Neural progenitor cell (in vitro differentiated cells): ENCODE results near the gene OR14J1. TPM values are rescaled to one million over a fixed set of nuclear protein-coding genes. Genes with fewer than 3 reads are reported as not detected.
"Not testable (repeated sequence)": the region's sequence is repeated elsewhere in the genome, so short reads cannot be mapped to it uniquely, and the experiment has no call there.

Experiments used
- DNase-seq: peaks from one replicate; pipeline ENCODE4 v3.0.0-alpha.2; 2016; ENCODE audit warnings: low spot score
- H2AFZ ChIP-seq: fragments of 200-600 bp; sonication (generic); replicated peaks from 2 replicates; pipeline ENCODE4 v1.6.1; 2016; ENCODE audit warnings: antibody characterized with exemption
- H3F3A ChIP-seq: fragments of 200-600 bp; sonication (generic); 2 replicates; pipeline ENCODE4 v1.6.1; 2016; ENCODE audit warnings: antibody characterized with exemption, low read depth
- H3K27ac ChIP-seq: fragments of 200-600 bp; sonication (generic); 2 replicates; pipeline ENCODE4 v1.5.1; 2016; ENCODE audit warnings: mild to moderate bottlenecking
- H3K27me3 ChIP-seq: fragments of 200-600 bp; sonication (generic); 2 replicates; pipeline ENCODE4 v1.6.1; 2016; ENCODE audit warnings: mild to moderate bottlenecking, moderate library complexity
- H3K36me3 ChIP-seq: fragments of 200-600 bp; sonication (generic); 2 replicates; pipeline ENCODE4 v1.5.1; 2016
- H3K4me1 ChIP-seq: fragments of 200-600 bp; sonication (generic); 2 replicates; pipeline ENCODE4 v1.6.1; 2016; ENCODE audit warnings: mixed run types
- H3K4me2 ChIP-seq: fragments of 200-600 bp; sonication (generic); 2 replicates; pipeline ENCODE4 v1.6.1; 2016
- H3K4me3 ChIP-seq: fragments of 200-600 bp; sonication (generic); 2 replicates; pipeline ENCODE4 v1.5.1; 2016
- H3K79me2 ChIP-seq: fragments of 200-600 bp; sonication (generic); 2 replicates; pipeline ENCODE4 v1.6.1; 2016; ENCODE audit warnings: low read depth
- H3K9ac ChIP-seq: fragments of 200-600 bp; sonication (generic); 2 replicates; pipeline ENCODE4 v1.6.1; 2016
- H3K9me3 ChIP-seq: fragments of 200-600 bp; sonication (generic); 2 replicates; pipeline ENCODE4 v1.5.1; 2016; ENCODE audit warnings: low read depth
- H4K20me1 ChIP-seq: fragments of 200-600 bp; sonication (generic); 2 replicates; pipeline ENCODE4 v1.6.1; 2016; ENCODE audit warnings: low read depth
- H3K27ac Mint-ChIP-seq: 3 replicates; pipeline ENCODE4 v1.8.0; 2021; ENCODE audit warnings: mixed read lengths
- H3K27me3 Mint-ChIP-seq: 2 replicates; pipeline ENCODE4 v1.8.0; 2022; ENCODE audit warnings: low read depth, mild to moderate bottlenecking, inconsistent platforms, moderate library complexity, mixed read lengths; ENCODE audit not compliant: insufficient read depth
- H3K36me3 Mint-ChIP-seq: 3 replicates; pipeline ENCODE4 v1.8.0; 2021; ENCODE audit warnings: mixed read lengths
- H3K4me1 Mint-ChIP-seq: 3 replicates; pipeline ENCODE4 v1.8.0; 2021; ENCODE audit warnings: mixed read lengths
- H3K4me3 Mint-ChIP-seq: 3 replicates; pipeline ENCODE4 v1.8.0; 2021; ENCODE audit warnings: mild to moderate bottlenecking, moderate library complexity, mixed read lengths
- H3K9me3 Mint-ChIP-seq: 3 replicates; pipeline ENCODE4 v1.8.0; 2020; ENCODE audit warnings: mixed read lengths
- EZH2 ChIP-seq: fragments of 200-600 bp; sonication (generic); IDR thresholded peaks from 2 replicates; pipeline ENCODE4 v1.6.1; 2017; ENCODE audit warnings: antibody characterized with exemption, mild to moderate bottlenecking, moderate library complexity
- EZH2phosphoT487 ChIP-seq: fragments of 200-600 bp; sonication (generic); IDR thresholded peaks from 2 replicates; pipeline ENCODE4 v1.6.1; 2017; ENCODE audit warnings: antibody characterized with exemption
- total RNA-seq: library from RNA; depleted of rRNA; stranded (reverse); fragments of >200 nt; gene quantifications from 2 replicates; pipeline ENCODE4 v1.2.3, GENCODE V29; 2015; ENCODE audit warnings: low replicate concordance
- TF ChIP-seq, protein P1 (sequence below): fragments of 200-600 bp; sonication (generic); IDR thresholded peaks from 2 replicates; pipeline ENCODE4 v1.5.1; 2017; ENCODE audit warnings: antibody characterized with exemption, mild to moderate bottlenecking

The OR14J1 gene
- total RNA-seq, 1 donor from 2014 or later = not detected

DNA sequence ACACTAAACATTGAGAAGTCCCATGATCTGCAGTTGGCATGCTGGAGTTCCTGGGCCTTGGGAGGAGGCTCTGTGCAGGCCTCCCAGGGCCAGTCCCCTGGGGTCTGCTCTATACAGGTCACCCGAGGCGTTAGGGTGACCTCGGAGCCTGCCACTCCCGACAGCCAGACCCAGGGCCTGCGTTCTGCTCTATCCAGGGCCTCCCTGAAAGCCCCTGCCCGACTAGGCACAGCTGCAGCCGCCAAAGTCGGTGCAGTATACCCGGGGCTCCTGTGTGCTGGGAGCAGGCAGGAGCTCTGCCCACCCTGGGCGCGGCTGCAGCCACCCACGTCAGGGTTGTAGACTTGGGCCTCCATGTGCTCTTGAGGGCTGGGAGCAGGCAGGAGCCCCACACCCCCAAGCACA, 6.3 kb upstream of the OR14J1 start:
- no peak for TF ChIP-seq EZH2phosphoT487
- TF ChIP-seq, protein P1, sequence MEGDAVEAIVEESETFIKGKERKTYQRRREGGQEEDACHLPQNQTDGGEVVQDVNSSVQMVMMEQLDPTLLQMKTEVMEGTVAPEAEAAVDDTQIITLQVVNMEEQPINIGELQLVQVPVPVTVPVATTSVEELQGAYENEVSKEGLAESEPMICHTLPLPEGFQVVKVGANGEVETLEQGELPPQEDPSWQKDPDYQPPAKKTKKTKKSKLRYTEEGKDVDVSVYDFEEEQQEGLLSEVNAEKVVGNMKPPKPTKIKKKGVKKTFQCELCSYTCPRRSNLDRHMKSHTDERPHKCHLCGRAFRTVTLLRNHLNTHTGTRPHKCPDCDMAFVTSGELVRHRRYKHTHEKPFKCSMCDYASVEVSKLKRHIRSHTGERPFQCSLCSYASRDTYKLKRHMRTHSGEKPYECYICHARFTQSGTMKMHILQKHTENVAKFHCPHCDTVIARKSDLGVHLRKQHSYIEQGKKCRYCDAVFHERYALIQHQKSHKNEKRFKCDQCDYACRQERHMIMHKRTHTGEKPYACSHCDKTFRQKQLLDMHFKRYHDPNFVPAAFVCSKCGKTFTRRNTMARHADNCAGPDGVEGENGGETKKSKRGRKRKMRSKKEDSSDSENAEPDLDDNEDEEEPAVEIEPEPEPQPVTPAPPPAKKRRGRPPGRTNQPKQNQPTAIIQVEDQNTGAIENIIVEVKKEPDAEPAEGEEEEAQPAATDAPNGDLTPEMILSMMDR = no peak
- TF ChIP-seq EZH2 = no peak
- H3K4me2 ChIP-seq = no peak overlapping the region
- Mint-ChIP-seq H3K27me3 (peaks cover 2% of the 10 kb centered on the region), H3K4me3 (no peak overlapping the region), H3K9me3 (no peaks in the 10 kb centered on the region), H3K36me3 (no peaks in the 10 kb centered on the region), H3K4me1 (no peaks in the 10 kb centered on the region), H3K27ac (no peak overlapping the region)
- no peak for DNase-seq
- no peaks in the 10 kb centered on the region for H3K27me3 ChIP-seq
- H3K9me3 ChIP-seq = no peaks in the 10 kb centered on the region
- no peaks in the 10 kb centered on the region for H3K79me2 ChIP-seq
- no peak overlapping the region for H3K9ac ChIP-seq
- H3K4me1 ChIP-seq = no peaks in the 10 kb centered on the region
- no peaks in the 10 kb centered on the region for H3F3A ChIP-seq
- no peak overlapping the region for H2AFZ ChIP-seq
- no peaks in the 10 kb centered on the region for H4K20me1 ChIP-seq
- H3K4me3 ChIP-seq = no peak overlapping the region
- no peak overlapping the region for H3K27ac ChIP-seq
- H3K36me3 ChIP-seq = no peaks in the 10 kb centered on the region

DNA sequence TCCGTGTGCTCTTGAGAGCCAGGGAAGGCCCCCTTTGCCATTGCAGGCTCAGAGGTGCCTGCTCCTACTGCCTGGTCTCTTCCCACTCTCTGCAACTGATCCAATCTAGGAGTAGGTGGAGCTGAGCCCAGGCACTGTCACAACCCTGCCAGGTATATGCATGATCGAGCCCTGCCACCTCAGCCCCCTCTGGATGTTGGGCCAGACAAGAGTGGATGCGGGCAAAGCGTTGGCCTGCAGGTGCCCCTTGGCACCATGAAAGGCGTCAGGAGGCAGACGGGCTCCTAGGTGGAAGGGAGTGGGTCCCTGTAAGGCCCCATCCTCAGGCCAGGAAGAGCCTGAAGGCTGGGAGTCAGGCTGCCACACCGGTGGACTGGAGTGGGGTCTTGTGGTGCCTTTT, 5.9 kb upstream of the OR14J1 start:
- Histone ChIP-seq H3K9me3 (no peaks in the 10 kb centered on the region), H2AFZ (no peak overlapping the region), H3K27ac (no peak overlapping the region), H3K79me2 (no peaks in the 10 kb centered on the region), H3K4me1 (no peaks in the 10 kb centered on the region), H3K4me3 (no peak overlapping the region), H3K4me2 (no peak overlapping the region), H3F3A (no peaks in the 10 kb centered on the region), H4K20me1 (no peaks in the 10 kb centered on the region), H3K27me3 (no peaks in the 10 kb centered on the region), H3K36me3 (no peaks in the 10 kb centered on the region), H3K9ac (no peak overlapping the region)
- Mint-ChIP-seq H3K27ac (no peak overlapping the region), H3K27me3 (peaks cover 2% of the 10 kb centered on the region), H3K9me3 (no peaks in the 10 kb centered on the region), H3K4me3 (no peak overlapping the region), H3K4me1 (no peaks in the 10 kb centered on the region), H3K36me3 (no peaks in the 10 kb centered on the region)
- DNase-seq = no peak
- TF ChIP-seq EZH2 (no peak), EZH2phosphoT487 (no peak)
- TF ChIP-seq, protein P1 = no peak

DNA sequence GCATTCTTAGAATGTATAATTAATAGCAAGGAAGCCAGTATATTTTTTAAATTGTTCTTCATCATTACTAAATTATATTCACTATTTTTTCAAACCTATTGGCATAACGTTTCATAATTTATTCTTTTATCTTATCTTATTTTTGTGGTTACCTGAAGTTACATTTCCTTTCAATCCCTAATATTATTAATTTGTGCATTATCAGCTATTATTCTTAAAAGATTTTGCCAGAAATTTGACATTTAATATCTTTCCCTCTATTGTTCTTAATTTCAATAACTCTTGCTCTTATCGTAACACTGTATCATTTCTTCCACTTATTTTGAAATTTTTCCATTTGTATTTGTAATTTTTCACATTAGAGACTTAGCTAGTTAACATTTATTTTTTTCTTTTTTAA, 18.4 kb downstream of the OR14J1 start:
- no peak overlapping the region for H3K27ac ChIP-seq
- Mint-ChIP-seq H3K27ac (no peak overlapping the region), H3K9me3 (no peaks in the 10 kb centered on the region), H3K27me3 (no peaks in the 10 kb centered on the region), H3K4me3 (no peak overlapping the region), H3K4me1 (no peaks in the 10 kb centered on the region), H3K36me3 (no peaks in the 10 kb centered on the region)
- H3K4me3 ChIP-seq = no peak overlapping the region
- H3F3A ChIP-seq = no peaks in the 10 kb centered on the region
- no peak overlapping the region for H3K9ac ChIP-seq
- DNase-seq = no peak
- no peak overlapping the region for H3K4me2 ChIP-seq
- H4K20me1 ChIP-seq = no peaks in the 10 kb centered on the region
- H3K27me3 ChIP-seq = no peaks in the 10 kb centered on the region
- H3K4me1 ChIP-seq = no peaks in the 10 kb centered on the region
- no peaks in the 10 kb centered on the region for H3K9me3 ChIP-seq
- TF ChIP-seq, protein P1 = no peak
- TF ChIP-seq EZH2phosphoT487 (no peak), EZH2 (no peak)
- no peaks in the 10 kb centered on the region for H3K79me2 ChIP-seq
- no peak overlapping the region for H2AFZ ChIP-seq
- no peaks in the 10 kb centered on the region for H3K36me3 ChIP-seq

DNA sequence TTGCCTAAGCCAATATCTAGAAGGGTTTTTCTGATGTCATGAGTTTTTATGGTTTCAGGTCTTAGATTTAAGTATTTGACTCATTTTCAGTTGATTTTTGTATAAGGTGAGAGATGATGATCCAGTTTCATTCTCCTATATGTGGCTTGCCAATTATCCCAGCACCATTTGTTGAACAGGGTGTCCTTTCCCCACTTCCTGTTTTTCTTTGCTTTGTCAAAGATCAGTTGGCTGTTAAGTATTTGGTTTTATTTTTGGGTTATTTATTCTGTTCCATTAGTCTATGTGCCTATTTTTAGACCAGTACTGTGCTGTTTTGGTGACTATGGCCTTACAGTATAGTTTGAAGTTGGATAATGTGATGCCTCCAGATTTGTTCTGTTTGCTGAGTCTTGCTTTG, 21.8 kb downstream of the OR14J1 start:
- not testable (repeated sequence) for H3K27me3 Mint-ChIP-seq, H3K4me3 Mint-ChIP-seq, H4K20me1 ChIP-seq, H3K36me3 ChIP-seq, H3K4me1 ChIP-seq, H3K4me2 ChIP-seq, H3F3A ChIP-seq, H3K9ac ChIP-seq, H3K27ac Mint-ChIP-seq, H3K79me2 ChIP-seq, H3K4me1 Mint-ChIP-seq, H3K27ac ChIP-seq, H2AFZ ChIP-seq, H3K4me3 ChIP-seq, H3K27me3 ChIP-seq, H3K9me3 Mint-ChIP-seq, DNase-seq, H3K36me3 Mint-ChIP-seq, H3K9me3 ChIP-seq
